Islet precursor cell (in vitro differentiated cells): Measurements from ENCODE around the gene PRDM4.

ENCODE experiments used
- DNase-seq: peaks from one replicate; pipeline ENCODE4 v3.0.0-alpha.2; 2018

The PRDM4 gene, protein sequence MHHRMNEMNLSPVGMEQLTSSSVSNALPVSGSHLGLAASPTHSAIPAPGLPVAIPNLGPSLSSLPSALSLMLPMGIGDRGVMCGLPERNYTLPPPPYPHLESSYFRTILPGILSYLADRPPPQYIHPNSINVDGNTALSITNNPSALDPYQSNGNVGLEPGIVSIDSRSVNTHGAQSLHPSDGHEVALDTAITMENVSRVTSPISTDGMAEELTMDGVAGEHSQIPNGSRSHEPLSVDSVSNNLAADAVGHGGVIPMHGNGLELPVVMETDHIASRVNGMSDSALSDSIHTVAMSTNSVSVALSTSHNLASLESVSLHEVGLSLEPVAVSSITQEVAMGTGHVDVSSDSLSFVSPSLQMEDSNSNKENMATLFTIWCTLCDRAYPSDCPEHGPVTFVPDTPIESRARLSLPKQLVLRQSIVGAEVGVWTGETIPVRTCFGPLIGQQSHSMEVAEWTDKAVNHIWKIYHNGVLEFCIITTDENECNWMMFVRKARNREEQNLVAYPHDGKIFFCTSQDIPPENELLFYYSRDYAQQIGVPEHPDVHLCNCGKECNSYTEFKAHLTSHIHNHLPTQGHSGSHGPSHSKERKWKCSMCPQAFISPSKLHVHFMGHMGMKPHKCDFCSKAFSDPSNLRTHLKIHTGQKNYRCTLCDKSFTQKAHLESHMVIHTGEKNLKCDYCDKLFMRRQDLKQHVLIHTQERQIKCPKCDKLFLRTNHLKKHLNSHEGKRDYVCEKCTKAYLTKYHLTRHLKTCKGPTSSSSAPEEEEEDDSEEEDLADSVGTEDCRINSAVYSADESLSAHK

DNA sequence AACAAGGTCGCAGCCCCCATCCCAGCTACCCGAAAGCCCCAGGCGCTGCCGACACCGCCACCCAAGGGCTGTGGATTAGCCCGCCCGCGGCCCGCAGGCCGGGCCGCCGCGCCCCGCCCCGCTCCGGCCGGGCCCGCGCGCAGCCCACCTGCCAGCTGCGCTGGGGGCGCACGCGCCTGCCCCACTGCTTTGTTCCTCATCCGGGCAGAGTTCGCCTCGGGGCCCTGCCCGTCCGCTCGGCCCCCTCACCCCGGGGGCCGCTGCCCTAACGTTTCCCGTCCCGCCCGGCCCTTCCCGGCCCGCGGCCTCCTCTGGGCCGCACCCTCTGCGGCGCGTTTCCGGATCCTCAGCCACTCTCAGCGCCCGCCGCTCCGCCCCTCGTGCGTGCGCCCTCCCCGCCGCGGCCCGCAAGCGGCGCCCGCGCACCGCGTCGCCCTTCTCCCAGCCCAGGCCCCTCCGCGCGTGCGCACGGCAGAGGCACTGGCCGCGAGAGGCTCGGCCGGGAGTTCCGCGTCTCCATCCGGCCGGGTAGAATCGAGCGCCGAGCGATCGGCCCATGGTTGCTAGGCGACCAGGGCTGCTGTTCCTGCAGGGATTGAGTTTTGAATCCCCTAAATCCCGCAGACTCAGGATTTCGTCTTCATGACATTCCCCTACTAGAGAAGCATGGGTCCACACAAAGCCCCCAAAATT, at the start of gene PRDM4:
Gene PRDM4 (minus strand): TSS at position 329 of the 693 bp plus-strand sequence. CDS start 622 bp downstream, outside the sequence.
- peak; percentile 99 for DNase-seq

DNA sequence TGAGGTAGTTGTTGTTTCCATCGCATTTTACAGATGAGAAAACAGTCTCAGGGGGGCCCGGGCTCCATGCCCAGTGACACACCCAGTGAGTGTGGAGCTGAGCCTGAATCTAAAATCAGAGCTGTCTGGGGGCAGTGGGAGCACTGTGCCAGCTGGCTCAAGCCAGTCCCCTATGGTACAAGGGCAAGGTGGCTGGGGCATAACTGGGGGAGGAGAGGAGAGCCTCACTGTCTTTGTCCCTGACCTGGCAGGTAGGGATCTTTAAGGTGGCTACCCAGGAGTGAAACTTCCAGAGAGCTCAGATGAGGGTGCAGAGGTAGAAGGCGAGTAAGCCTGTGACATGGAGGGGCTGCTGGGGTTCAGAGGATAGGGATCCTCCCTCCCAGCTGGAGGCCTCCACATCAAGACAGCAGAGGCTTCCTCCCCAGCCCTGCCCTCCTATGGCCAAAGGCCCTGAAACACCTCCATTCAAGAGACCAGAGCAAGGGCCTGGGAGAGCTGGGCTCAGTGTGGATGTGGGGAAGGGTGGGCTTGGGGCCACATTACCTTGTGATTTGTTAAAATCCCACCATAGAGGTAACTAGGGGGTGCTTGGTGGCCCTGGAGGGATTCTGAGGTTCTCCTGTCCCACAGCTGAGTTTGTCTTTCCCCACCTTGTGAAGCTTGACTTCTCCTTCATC, 46.7 kb upstream of the PRDM4 start:
- no peak for DNase-seq

- no peak for DNase-seq
Observed at GRCh38 chr12:107805488-107806180, 44.7 kb upstream of the PRDM4 start.

DNA sequence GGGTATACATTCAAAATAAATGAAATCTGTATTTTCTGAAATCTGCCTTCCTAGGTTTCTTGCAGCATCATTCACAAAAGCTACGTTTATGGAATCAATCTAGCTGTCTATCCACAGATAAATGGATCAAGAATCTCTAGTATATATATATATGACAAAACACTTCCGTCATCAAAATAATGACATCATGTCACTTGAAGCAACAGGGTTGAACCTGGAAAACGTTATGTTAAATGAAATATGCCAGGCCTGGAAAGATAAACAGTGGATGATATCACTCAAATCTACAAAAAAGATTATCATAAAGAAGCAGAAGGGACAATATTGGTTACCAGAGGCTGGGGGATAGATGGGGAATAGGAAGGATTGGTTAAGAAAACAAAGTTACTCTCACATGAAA, 42.2 kb upstream of the PRDM4 start:
- DNase-seq: no peak

DNA sequence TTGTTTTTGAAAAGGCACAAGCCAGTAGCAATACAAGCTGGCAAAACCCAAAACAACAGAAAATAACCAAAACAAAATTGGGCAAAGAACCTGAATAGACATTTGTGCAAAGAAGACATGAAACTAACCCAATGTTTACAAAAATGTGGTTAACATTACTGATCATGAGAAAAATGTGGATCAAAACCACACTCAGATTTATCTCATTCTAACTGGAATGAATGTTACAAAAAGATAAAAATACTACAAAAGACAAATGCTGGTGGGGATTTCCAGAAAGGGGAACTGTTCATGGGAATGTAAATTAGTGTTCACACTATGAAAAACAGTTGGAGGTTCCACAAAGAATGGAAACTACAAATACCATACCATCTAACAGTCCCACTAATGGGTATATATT, 40.2 kb upstream of the PRDM4 start:
- DNase-seq: no peak

DNA sequence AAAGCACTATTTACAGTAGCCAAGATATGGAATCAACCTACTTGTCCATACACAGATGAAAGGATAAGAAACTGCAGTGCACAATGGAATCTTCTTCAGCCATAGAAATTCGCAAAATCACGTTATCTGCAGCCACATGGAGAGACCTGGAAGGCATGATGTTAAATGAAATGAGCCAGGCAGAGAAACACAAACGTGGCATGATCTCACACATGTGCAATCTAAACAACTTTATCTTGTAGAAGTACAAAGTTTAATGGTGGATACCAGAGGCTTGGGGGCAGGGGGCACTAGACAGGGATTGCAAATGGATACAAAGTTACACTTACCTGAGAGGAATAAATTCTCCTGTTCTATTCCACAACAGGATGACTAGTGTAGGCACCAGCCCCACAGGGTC, 37.6 kb upstream of the PRDM4 start:
- DNase-seq: no peak

GRCh38 chr12:107794451-107794850, 33.5 kb upstream of the PRDM4 start:
- DNase-seq: no peak

DNA sequence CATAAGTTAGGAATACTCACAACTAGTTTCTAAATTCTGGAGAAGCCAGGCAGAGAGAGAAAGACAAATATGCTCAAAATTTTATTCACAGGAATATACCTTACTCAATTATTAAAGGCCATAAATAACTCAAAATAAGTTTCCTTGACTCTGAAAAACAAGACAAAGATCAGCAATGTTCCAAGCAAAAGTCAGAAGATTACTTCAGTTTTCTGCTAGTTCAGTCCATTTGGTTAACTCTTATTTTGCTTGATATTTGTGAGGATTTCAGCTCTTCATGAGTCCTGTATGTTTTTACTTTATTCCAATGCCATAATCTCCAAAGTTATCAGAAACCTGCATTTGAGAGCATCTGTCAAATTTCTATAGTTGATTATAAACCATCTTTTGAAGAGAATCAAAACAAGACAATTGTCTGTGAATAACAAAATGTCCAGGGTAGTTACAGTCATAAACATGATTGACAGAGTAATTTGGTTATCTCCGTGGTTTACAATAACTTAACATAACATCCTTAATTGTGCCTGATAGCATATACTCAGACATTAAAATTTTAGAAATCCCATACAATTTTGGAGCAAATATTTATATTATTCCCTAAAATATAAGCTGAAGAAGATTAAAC, 30.6 kb upstream of the PRDM4 start:
- DNase-seq: no peak

DNA sequence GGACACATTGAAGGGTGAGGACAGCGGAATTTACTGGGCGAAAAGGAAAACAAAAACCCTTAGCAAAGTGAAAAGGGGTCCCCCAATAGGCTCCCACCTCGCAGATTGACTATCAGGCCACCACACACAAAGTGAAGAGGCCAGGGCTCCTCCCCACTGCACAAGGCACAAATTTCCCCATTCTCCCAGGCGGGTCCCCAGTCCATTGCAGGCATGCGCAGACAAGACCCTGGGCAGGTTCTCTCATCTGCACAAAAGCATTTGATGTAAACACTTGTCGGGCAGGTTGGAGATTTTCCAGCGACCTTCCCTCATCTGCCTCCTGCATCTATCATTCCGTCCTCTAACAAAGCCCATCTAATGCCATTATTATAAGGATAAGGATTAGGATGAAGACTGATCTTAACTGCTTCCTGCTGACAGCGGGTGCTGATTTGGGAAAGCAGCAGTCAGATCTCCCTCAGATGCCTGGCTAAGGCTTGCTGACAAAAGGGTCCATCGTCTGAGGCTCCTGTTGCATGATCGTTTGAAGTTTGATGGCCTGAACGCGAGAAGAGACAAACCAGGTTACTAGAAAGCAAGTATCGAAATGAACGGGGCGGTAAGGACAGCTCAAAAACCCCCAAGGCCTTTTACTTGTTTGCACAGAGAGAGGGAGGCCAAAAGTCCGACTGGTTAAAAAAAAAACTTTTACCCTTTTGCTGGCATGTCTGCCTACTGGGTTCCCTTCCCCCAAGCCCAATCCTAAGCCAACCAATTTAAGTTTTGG, 27.9 kb upstream of the PRDM4 start:
- DNase-seq: no peak

DNA sequence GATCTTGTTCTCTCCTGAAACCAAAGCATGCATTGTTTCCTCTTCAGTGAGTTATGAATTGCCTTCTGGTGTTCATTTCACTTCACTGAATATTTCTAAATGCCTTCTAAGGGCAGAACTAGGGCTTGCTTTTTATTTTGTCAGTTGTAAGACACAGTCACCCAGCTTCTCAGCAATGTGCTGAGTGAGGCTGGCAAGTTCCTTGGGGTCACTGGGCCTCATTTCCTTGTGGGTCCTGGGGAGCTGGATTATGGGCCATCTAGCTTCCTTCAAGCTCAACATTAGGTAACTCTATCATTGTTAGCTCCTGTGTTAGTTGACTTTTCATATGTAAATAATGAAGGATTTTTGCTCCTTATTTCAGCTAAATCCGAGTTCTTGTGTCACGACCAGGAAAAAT, 27.3 kb upstream of the PRDM4 start:
- DNase-seq: no peak

- DNase-seq: no peak
Observed at GRCh38 chr12:107783406-107784376, 22.8 kb upstream of the PRDM4 start.

- no peak for DNase-seq
Observed at GRCh38 chr12:107782067-107782466, 21.1 kb upstream of the PRDM4 start.

GRCh38 chr12:107780298-107780697, 19.4 kb upstream of the PRDM4 start:
- no peak for DNase-seq

GRCh38 chr12:107779077-107779831, 18.3 kb upstream of the PRDM4 start:
- DNase-seq: no peak

GRCh38 chr12:107778383-107779025, 17.6 kb upstream of the PRDM4 start:
- no peak for DNase-seq

GRCh38 chr12:107776171-107776570, 15.2 kb upstream of the PRDM4 start:
- DNase-seq: no peak

DNA sequence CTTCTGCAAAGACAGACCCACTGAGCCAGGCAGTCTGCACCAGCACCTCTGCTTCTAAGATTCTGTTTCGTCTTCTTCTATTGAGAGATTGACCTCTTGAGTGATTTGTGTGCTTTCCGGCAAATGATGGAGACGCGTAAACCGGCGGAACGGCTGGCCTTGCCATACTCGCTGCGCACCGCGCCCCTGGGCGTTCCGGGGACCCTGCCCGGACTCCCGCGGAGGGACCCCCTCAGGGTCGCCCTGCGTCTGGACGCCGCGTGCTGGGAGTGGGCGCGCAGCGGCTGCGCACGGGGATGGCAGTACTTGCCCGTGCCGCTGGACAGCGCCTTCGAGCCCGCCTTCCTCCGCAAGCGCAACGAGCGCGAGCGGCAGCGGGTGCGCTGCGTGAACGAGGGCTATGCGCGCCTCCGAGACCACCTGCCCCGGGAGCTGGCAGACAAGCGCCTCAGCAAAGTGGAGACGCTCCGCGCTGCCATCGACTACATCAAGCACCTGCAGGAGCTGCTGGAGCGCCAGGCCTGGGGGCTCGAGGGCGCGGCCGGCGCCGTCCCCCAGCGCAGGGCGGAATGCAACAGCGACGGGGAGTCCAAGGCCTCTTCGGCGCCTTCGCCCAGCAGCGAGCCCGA, 14.3 kb upstream of the PRDM4 start:
- DNase-seq: peak; percentile 88
